Natural killer cell (primary cell): Measurements from ENCODE around the gene CARD8. TPM values are rescaled to one million over a fixed set of nuclear protein-coding genes. Genes with fewer than 3 reads are reported as not detected.

Source experiments
- ATAC-seq, 3 donors: fragments of 150-1000 bp in 2 of 3; fragments of 200-7000 bp in 1 of 3; cut with Tn5 transposase; 1 replicate in 1 of 3; 2 replicates in 2 of 3; pipeline ENCODE4 v1.10.0; 2021; ENCODE audit warnings: mild to moderate bottlenecking in 2 of 3, moderate library complexity in 2 of 3
- DNase-seq, 2 donors: peaks; one replicate each; pipeline versions ENCODE4 v3.0.0 to v3.0.0-alpha.2; 2013 to 2021; ENCODE audit warnings: mixed read lengths in 1 of 2
- H3K27ac ChIP-seq: one replicate; pipeline ENCODE4 v1.5.1; 2013; ENCODE audit warnings: mild to moderate bottlenecking, low read length
- H3K27me3 ChIP-seq: one replicate; pipeline ENCODE4 v1.6.1; 2013; ENCODE audit warnings: low read length; ENCODE audit not compliant: control insufficient read depth, insufficient read depth
- H3K36me3 ChIP-seq: one replicate; pipeline ENCODE4 v1.6.1; 2013; ENCODE audit warnings: low read length; ENCODE audit not compliant: control insufficient read depth, insufficient read depth
- H3K4me1 ChIP-seq: one replicate; pipeline ENCODE4 v1.6.1; 2013; ENCODE audit warnings: low read length; ENCODE audit not compliant: control insufficient read depth, insufficient read depth
- H3K4me3 ChIP-seq: one replicate; pipeline ENCODE4 v1.5.1; 2013; ENCODE audit warnings: low read length
- H3K9me3 ChIP-seq: one replicate; pipeline ENCODE4 v1.6.1; 2013; ENCODE audit warnings: low read length; ENCODE audit not compliant: control insufficient read depth, insufficient read depth
- H3K27ac Mint-ChIP-seq, 2 donors: one replicate each; pipeline ENCODE4 v1.8.0; 2022; ENCODE audit warnings: mild to moderate bottlenecking in 2 of 2, mixed read lengths in 2 of 2, moderate library complexity in 1 of 2
- H3K27me3 Mint-ChIP-seq, 2 donors: one replicate each; pipeline ENCODE4 v1.8.0; 2022; ENCODE audit warnings: low read depth in 2 of 2, mixed read lengths in 2 of 2
- H3K36me3 Mint-ChIP-seq: one replicate; pipeline ENCODE4 v1.8.0; 2022; ENCODE audit warnings: mixed read lengths
- H3K4me1 Mint-ChIP-seq, 2 donors: one replicate each; pipeline ENCODE4 v1.8.0; 2022; ENCODE audit warnings: mixed read lengths in 2 of 2
- H3K4me3 Mint-ChIP-seq: one replicate; pipeline ENCODE4 v1.8.0; 2022; ENCODE audit warnings: mild to moderate bottlenecking, moderate library complexity, mixed read lengths
- H3K9me3 Mint-ChIP-seq, 2 donors: one replicate each; pipeline ENCODE4 v1.8.0; 2022; ENCODE audit warnings: mixed read lengths in 2 of 2
- WGBS: methylation state at CpG from one replicate; pipeline ENCODE4 v1.1.7; 2013; ENCODE audit warnings: missing lambda C conversion rate; ENCODE audit not compliant: insufficient coverage; 5-methylcytosine and 5-hydroxymethylcytosine counted together
- intact Hi-C: fragments of 100-400 bp; cut with micrococcal nuclease; formaldehyde crosslinking; loops from one replicate; pipeline ENCODE4 v1.14.2; 2022
- total RNA-seq, 4 donors: library from RNA; stranded (reverse); fragments of 120-200 nt in 1 of 4; gene quantifications; one replicate each; pipeline versions ENCODE4 v1.2.3 to v1.2.4, GENCODE V29; 2013 to 2022
- TF ChIP-seq, protein P1 (sequence below): fragments of 200-600 bp; IDR thresholded peaks from one replicate; pipeline ENCODE4 v1.8.0; 2022; ENCODE audit warnings: antibody characterized with exemption

Gene CARD8
- total RNA-seq, 3 donors from 2014 or later (not counting 1 experiment from before 2014, with no cell fraction given) = 147 to 216 (median 154) TPM

DNA sequence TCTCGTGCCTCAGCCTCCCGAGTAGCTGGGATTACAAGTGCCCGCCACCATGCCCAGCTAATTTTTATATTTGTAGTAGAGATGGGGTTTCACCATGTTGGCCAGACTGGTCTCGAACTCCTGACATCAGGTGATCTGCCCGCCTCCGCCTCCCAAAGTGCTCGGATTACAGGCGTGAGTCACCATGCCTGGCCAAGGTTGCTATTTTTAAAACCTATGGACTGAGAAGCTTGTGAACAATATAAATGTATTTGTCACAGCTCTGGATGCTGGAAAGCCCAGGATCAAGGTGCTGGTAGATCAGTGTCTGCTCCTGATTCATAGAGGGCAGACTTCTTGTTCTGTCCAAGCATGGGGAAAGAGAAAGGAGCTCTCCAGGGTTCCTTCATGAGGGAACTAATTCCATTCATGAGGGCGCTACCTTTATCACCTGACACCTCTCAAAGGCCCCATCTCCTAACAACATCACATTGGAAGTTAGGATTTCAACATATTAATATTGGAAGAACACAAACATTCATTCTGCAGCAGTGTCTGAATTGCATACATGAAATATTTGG, 16.1 kb downstream of the CARD8 start:
- H3K4me1 Mint-ChIP-seq = peaks cover 21 to 28% of the 10 kb centered on the region in 2 donors
- ATAC-seq = no peak
- no peak for DNase-seq
- Histone ChIP-seq H3K9me3 (no peaks in the 10 kb centered on the region), H3K36me3 (peaks cover 57% of the 10 kb centered on the region), H3K27me3 (no peaks in the 10 kb centered on the region), H3K4me3 (no peak overlapping the region), H3K4me1 (peaks cover 7% of the 10 kb centered on the region), H3K27ac (no peak overlapping the region)
- peaks cover 24% of the 10 kb centered on the region for H3K36me3 Mint-ChIP-seq
- H3K4me3 Mint-ChIP-seq = no peak overlapping the region
- H3K9me3 Mint-ChIP-seq = no peaks in the 10 kb centered on the region
- H3K27ac Mint-ChIP-seq = peak overlapping the region; percentile 53 to 65
- TF ChIP-seq, protein P1, sequence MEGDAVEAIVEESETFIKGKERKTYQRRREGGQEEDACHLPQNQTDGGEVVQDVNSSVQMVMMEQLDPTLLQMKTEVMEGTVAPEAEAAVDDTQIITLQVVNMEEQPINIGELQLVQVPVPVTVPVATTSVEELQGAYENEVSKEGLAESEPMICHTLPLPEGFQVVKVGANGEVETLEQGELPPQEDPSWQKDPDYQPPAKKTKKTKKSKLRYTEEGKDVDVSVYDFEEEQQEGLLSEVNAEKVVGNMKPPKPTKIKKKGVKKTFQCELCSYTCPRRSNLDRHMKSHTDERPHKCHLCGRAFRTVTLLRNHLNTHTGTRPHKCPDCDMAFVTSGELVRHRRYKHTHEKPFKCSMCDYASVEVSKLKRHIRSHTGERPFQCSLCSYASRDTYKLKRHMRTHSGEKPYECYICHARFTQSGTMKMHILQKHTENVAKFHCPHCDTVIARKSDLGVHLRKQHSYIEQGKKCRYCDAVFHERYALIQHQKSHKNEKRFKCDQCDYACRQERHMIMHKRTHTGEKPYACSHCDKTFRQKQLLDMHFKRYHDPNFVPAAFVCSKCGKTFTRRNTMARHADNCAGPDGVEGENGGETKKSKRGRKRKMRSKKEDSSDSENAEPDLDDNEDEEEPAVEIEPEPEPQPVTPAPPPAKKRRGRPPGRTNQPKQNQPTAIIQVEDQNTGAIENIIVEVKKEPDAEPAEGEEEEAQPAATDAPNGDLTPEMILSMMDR = no peak
- WGBS = 95% methylated on average over 8 of the region's 9 CpGs
- no peaks in the 10 kb centered on the region for H3K27me3 Mint-ChIP-seq
- intact Hi-C loops = no loop called here

- Mint-ChIP-seq H3K9me3 (no peaks in the 10 kb centered on the region), H3K27ac (peak overlapping the region in 1 of 2 donors; percentile 53), H3K4me3 (no peak overlapping the region), H3K36me3 (peaks cover 24% of the 10 kb centered on the region), H3K4me1 (peaks cover 16 to 24% of the 10 kb centered on the region in 2 donors), H3K27me3 (no peaks in the 10 kb centered on the region)
- no peaks in the 10 kb centered on the region for H3K27me3 ChIP-seq
- peaks cover 61% of the 10 kb centered on the region for H3K36me3 ChIP-seq
- H3K9me3 ChIP-seq = no peaks in the 10 kb centered on the region
- ATAC-seq (no peak), DNase-seq (no peak)
- no peak overlapping the region for H3K4me3 ChIP-seq
- WGBS = 93% methylated on average over 4 of the region's 6 CpGs
- TF ChIP-seq, protein P1 = no peak
- intact Hi-C loops = no loop called here
- peaks cover 4% of the 10 kb centered on the region for H3K4me1 ChIP-seq
- H3K27ac ChIP-seq = no peak overlapping the region
These were observed 16.6 kb downstream of the CARD8 start for GRCh38 chr19:48239120-48239519.

DNA sequence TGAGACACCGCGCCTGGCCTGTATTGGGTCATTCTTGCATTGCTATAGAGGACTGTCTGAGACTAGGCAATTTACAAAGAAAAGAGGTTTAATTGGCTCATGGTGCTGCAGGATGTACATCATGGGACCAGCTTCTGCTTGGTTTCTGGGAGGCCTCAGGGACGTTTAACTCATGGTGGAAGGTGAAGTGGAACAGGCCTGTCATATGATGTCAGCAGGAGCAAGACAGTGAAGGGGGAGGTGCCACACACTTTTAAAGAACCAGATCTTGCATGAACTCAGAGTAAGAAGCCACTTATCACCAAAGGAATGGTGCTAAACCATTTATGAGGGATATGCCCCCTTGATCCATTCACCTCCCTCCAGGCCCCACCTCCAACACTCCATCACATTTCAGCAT, 18.7 kb downstream of the CARD8 start:
- Mint-ChIP-seq H3K9me3 (no peaks in the 10 kb centered on the region), H3K4me3 (no peak overlapping the region), H3K27ac (peak overlapping the region in 1 of 2 donors; percentile 16), H3K4me1 (peaks cover 14 to 22% of the 10 kb centered on the region in 2 donors), H3K36me3 (peaks cover 36% of the 10 kb centered on the region), H3K27me3 (no peaks in the 10 kb centered on the region)
- peaks cover 75% of the 10 kb centered on the region for H3K36me3 ChIP-seq
- H3K27me3 ChIP-seq = no peaks in the 10 kb centered on the region
- H3K4me3 ChIP-seq = no peak overlapping the region
- no peak for DNase-seq
- no peak for ATAC-seq
- no peak overlapping the region for H3K27ac ChIP-seq
- no peaks in the 10 kb centered on the region for H3K9me3 ChIP-seq
- no peaks in the 10 kb centered on the region for H3K4me1 ChIP-seq
- WGBS = 76% methylated on average over 3 of the region's 3 CpGs
- intact Hi-C loops = no loop called here
- TF ChIP-seq, protein P1 = no peak

GRCh38 chr19:48230555-48231129, 25.1 kb downstream of the CARD8 start:
- no peaks in the 10 kb centered on the region for H3K4me1 ChIP-seq
- H3K4me1 Mint-ChIP-seq = peaks cover 0 to 8% of the 10 kb centered on the region in 2 donors
- H3K27me3 ChIP-seq = no peaks in the 10 kb centered on the region
- no peak overlapping the region for H3K4me3 ChIP-seq
- WGBS = 79% methylated on average over 17 of the region's 19 CpGs
- H3K9me3 Mint-ChIP-seq = no peaks in the 10 kb centered on the region
- ATAC-seq = no peak
- no peaks in the 10 kb centered on the region for H3K9me3 ChIP-seq
- TF ChIP-seq, protein P1 = no peak
- no peaks in the 10 kb centered on the region for H3K27me3 Mint-ChIP-seq
- peak in 1 of 2 donors; percentile 36 for DNase-seq
- peaks cover 42% of the 10 kb centered on the region for H3K36me3 Mint-ChIP-seq
- intact Hi-C loops = no loop called here
- H3K27ac ChIP-seq = no peak overlapping the region
- H3K27ac Mint-ChIP-seq = peak overlapping the region; percentile 36 to 52
- H3K36me3 ChIP-seq = peaks cover 70% of the 10 kb centered on the region
- H3K4me3 Mint-ChIP-seq = no peak overlapping the region
